Measurements from ENCODE around the gene SUN5. TPM values are rescaled to one million over a fixed set of nuclear protein-coding genes. Genes with fewer than 3 reads are reported as not detected.

Gene SUN5
- total RNA-seq, 1 donor, result not detected

- H3K4me3 ChIP-seq (ENCODE audit: low read depth, low read length), result no peak overlapping the region
- no peak for DNase-seq (ENCODE audit: low read depth)
- TF ChIP-seq CTCF (IDR thresholded peaks at IDR 0.05; ENCODE audit: insufficient read depth, low read depth, low read length), result no peak
These were observed 38.9 kb upstream of the SUN5 start for GRCh38 chr20:33042983-33043730.

GRCh38 chr20:33042430-33042829 lies 38.2 kb upstream of the SUN5 start:
- no peak for DNase-seq (ENCODE audit: low read depth)
- no peak overlapping the region for H3K4me3 ChIP-seq (ENCODE audit: low read depth, low read length)
- TF ChIP-seq CTCF (IDR thresholded peaks at IDR 0.05; ENCODE audit: insufficient read depth, low read depth, low read length), result no peak

- no peak for DNase-seq (ENCODE audit: low read depth)
- no peak for TF ChIP-seq CTCF (IDR thresholded peaks at IDR 0.05; ENCODE audit: insufficient read depth, low read depth, low read length)
- no peak overlapping the region for H3K4me3 ChIP-seq (ENCODE audit: low read depth, low read length)
These were observed 34.0 kb upstream of the SUN5 start for GRCh38 chr20:33038243-33038642.

GRCh38 chr20:33037456-33037855 lies 33.2 kb upstream of the SUN5 start:
- no peak overlapping the region for H3K4me3 ChIP-seq (ENCODE audit: low read depth, low read length)
- no peak for TF ChIP-seq CTCF (IDR thresholded peaks at IDR 0.05; ENCODE audit: insufficient read depth, low read depth, low read length)
- DNase-seq (ENCODE audit: low read depth), result no peak

- no peak for TF ChIP-seq CTCF (IDR thresholded peaks at IDR 0.05; ENCODE audit: insufficient read depth, low read depth, low read length)
- no peak for DNase-seq (ENCODE audit: low read depth)
- H3K4me3 ChIP-seq (ENCODE audit: low read depth, low read length), result no peak overlapping the region
These were observed 30.8 kb upstream of the SUN5 start for GRCh38 chr20:33034901-33035492.

- no peak overlapping the region for H3K4me3 ChIP-seq (ENCODE audit: low read depth, low read length)
- TF ChIP-seq CTCF (IDR thresholded peaks at IDR 0.05; ENCODE audit: insufficient read depth, low read depth, low read length), result no peak
- no peak for DNase-seq (ENCODE audit: low read depth)
These were observed 29.9 kb upstream of the SUN5 start for GRCh38 chr20:33034115-33034514.
